GM18502 (cell line): ENCODE results near the gene BET1.

ENCODE experiments used
- ATAC-seq: cut with Tn5 transposase; IDR thresholded peaks from one replicate; pipeline ENCODE4 v1.9.1; 2021; ENCODE audit warnings: mild to moderate bottlenecking; ENCODE audit not compliant: unreplicated experiment, poor library complexity

BET1 gene

GRCh38 chr7:93960986-93961385 lies 43.2 kb downstream of the BET1 start:
- no peak for ATAC-seq

- ATAC-seq, result peak; percentile 45
These were observed 45.5 kb downstream of the BET1 start for GRCh38 chr7:93958651-93959050.

- ATAC-seq, result no peak
These were observed 45.9 kb downstream of the BET1 start for GRCh38 chr7:93958216-93958615.

- ATAC-seq, result no peak
These were observed 46.4 kb downstream of the BET1 start for GRCh38 chr7:93957767-93958166.

GRCh38 chr7:93955304-93955703 lies 48.9 kb downstream of the BET1 start:
- ATAC-seq, result peak; percentile 93

- ATAC-seq, result no peak
These were observed 54.7 kb downstream of the BET1 start for GRCh38 chr7:93949423-93949822.

- ATAC-seq, result no peak
These were observed 55.3 kb downstream of the BET1 start for GRCh38 chr7:93948873-93949272.

GRCh38 chr7:93948106-93948505 lies 56.0 kb downstream of the BET1 start:
- no peak for ATAC-seq

GRCh38 chr7:93945756-93946535 lies 58.2 kb downstream of the BET1 start:
- ATAC-seq, result no peak

- ATAC-seq, result no peak
These were observed 59.1 kb downstream of the BET1 start for GRCh38 chr7:93945083-93945482.

GRCh38 chr7:93944673-93945072 lies 59.5 kb downstream of the BET1 start:
- ATAC-seq, result no peak

- ATAC-seq, result no peak
These were observed 60.2 kb downstream of the BET1 start for GRCh38 chr7:93943816-93944540.
